HepG2 (cell line): ENCODE results near the gene C19orf73. TPM values are rescaled to one million over a fixed set of nuclear protein-coding genes. Genes with fewer than 3 reads are reported as not detected.
A peak's percentile ranks its signal among the peaks of the same experiment; 100 is the strongest.

Experiments used
- ATF5 ChIP-seq: sonication (generic); formaldehyde crosslinking; IDR thresholded peaks from 2 replicates; pipeline ENCODE4 v1.4.0; 2020; ENCODE audit warnings: mild to moderate bottlenecking, low read depth, missing genetic modification reagents
- HMGXB3 ChIP-seq: sonication (generic); formaldehyde crosslinking; IDR thresholded peaks from 2 replicates; pipeline ENCODE4 v1.4.0; 2020; ENCODE audit warnings: missing genetic modification reagents, borderline replicate concordance
- HNRNPLL ChIP-seq: fragments of 200-400 bp; formaldehyde crosslinking; IDR thresholded peaks from 2 replicates; pipeline ENCODE4 v1.6.1; 2017; ENCODE audit warnings: mild to moderate bottlenecking, low read depth, low read length; ENCODE audit not compliant: poor library complexity, severe bottlenecking
- SAFB2 ChIP-seq: sonication (generic); formaldehyde crosslinking; IDR thresholded peaks from 2 replicates; pipeline ENCODE4 v1.5.1; 2020; ENCODE audit warnings: missing genetic modification reagents, low read depth, mild to moderate bottlenecking, borderline replicate concordance
- TBP ChIP-seq: sonication (generic); formaldehyde crosslinking; IDR thresholded peaks from 2 replicates; pipeline ENCODE4 v1.5.0; 2020; ENCODE audit warnings: missing genetic modification reagents
- TEAD3 ChIP-seq: optimal IDR thresholded peaks from 2 replicates; pipeline ENCODE3; 2016; ENCODE audit warnings: borderline replicate concordance
- THAP7 ChIP-seq: sonication (generic); formaldehyde crosslinking; IDR thresholded peaks from 2 replicates; pipeline ENCODE4 v1.8.1; 2023; ENCODE audit warnings: mild to moderate bottlenecking, missing genetic modification reagents
- ZBTB7A ChIP-seq: sonication (generic); formaldehyde crosslinking; IDR thresholded peaks from 2 replicates; pipeline ENCODE4 v1.8.0; 2022; ENCODE audit warnings: mild to moderate bottlenecking, missing genetic modification reagents
- ZBTB8A ChIP-seq: sonication (generic); formaldehyde crosslinking; IDR thresholded peaks from 2 replicates; pipeline ENCODE4 v1.4.0; 2020; ENCODE audit warnings: mild to moderate bottlenecking, low read depth, missing genetic modification reagents, borderline replicate concordance
- ZNF30 ChIP-seq: sonication (generic); formaldehyde crosslinking; IDR thresholded peaks from 2 replicates; pipeline ENCODE4 v1.5.0; 2020; ENCODE audit warnings: mild to moderate bottlenecking, missing genetic modification reagents
- ZNF431 ChIP-seq: sonication (generic); formaldehyde crosslinking; IDR thresholded peaks from 2 replicates; pipeline ENCODE4 v1.9.0; 2022; ENCODE audit warnings: missing genetic modification reagents, low read depth, mild to moderate bottlenecking, borderline replicate concordance
- ZNF543 ChIP-seq: sonication (generic); formaldehyde crosslinking; IDR thresholded peaks from 2 replicates; pipeline ENCODE4 v1.4.0; 2020; ENCODE audit warnings: mild to moderate bottlenecking, missing genetic modification reagents
- ZNF589 ChIP-seq: sonication (generic); formaldehyde crosslinking; conservative IDR thresholded peaks from 2 replicates; pipeline ENCODE4 v1.8.0; 2022; ENCODE audit warnings: mild to moderate bottlenecking, moderate library complexity, missing genetic modification reagents
- ZNF709 ChIP-seq: sonication (generic); formaldehyde crosslinking; IDR thresholded peaks from 2 replicates; pipeline ENCODE4 v1.5.0; 2020; ENCODE audit warnings: mild to moderate bottlenecking, missing genetic modification reagents
- ZNF83 ChIP-seq: sonication (generic); formaldehyde crosslinking; IDR thresholded peaks from 2 replicates; pipeline ENCODE4 v1.4.0; 2020; ENCODE audit warnings: missing genetic modification reagents, mild to moderate bottlenecking, borderline replicate concordance
- ZSCAN5A ChIP-seq: sonication (generic); formaldehyde crosslinking; IDR thresholded peaks from 2 replicates; pipeline ENCODE4 v1.8.0; 2022; ENCODE audit warnings: mild to moderate bottlenecking, missing genetic modification reagents, borderline replicate concordance
- polyA plus RNA-seq, 8 experiments: library from polyadenylated mRNA; depleted of rRNA in 3 of 8; stranded (reverse) in 7 of 8; unstranded in 1 of 8; fragments of >200 nt; fragmentation: Illumina TruSeq in 4 of 8; extraction: Trizol in 4 of 8; gene quantifications; 2 replicates each; pipeline versions ENCODE4 v1.2.1 to v1.2.3, GENCODE V29; 2011 to 2016; ENCODE audit warnings: low read depth in 4 of 8, missing spikeins in 1 of 8, mixed read lengths in 1 of 8; ENCODE audit not compliant: insufficient read depth in 1 of 8
- total RNA-seq, 5 experiments: library from RNA; depleted of rRNA; stranded (reverse); fragments of >200 nt; fragmentation: Illumina TruSeq; extraction: Trizol; gene quantifications; 2 replicates each; pipeline ENCODE4 v1.2.3, GENCODE V29; 2016; ENCODE audit warnings: low read depth in 1 of 5
- TF ChIP-seq, protein P1 (sequence below): sonication (generic); formaldehyde crosslinking; conservative IDR thresholded peaks from 2 replicates; pipeline ENCODE4 v1.5.0; 2020; ENCODE audit warnings: missing genetic modification reagents

Gene C19orf73
- total and polyA plus RNA-seq, 2 of the 13 experiments (the other 11 are each of a cell fraction or from before 2014, with no cell fraction given): 1.4 to 1.5 TPM

GRCh38 chr19:49127674-49128544, 9.0 kb upstream of the C19orf73 start (continued):
- TF ChIP-seq ZBTB7A (CRISPR knock-in tag) (peak; percentile 97), ATF5 (peak; percentile 99), ZNF589 (CRISPR knock-in tag) (peak; percentile 99), TBP (CRISPR knock-in tag) (no peak), TEAD3 (peak; percentile 63), ZNF83 (CRISPR knock-in tag) (peak; percentile 99), HNRNPLL (peak; percentile 57), ZBTB8A (CRISPR knock-in tag) (0 out of 2 replicates have a peak, but pooled peaks have one; percentile 39), ZNF30 (CRISPR knock-in tag) (peak; percentile 99), HMGXB3 (CRISPR knock-in tag) (peak; percentile 94), SAFB2 (CRISPR knock-in tag) (peak; percentile 98), ZNF709 (peak; percentile 99), ZNF431 (CRISPR knock-in tag) (peak; percentile 97), ZSCAN5A (peak; percentile 98), THAP7 (CRISPR knock-in tag) (peak; percentile 96), ZNF543 (CRISPR knock-in tag) (peak; percentile 98)
- TF ChIP-seq, protein P1, sequence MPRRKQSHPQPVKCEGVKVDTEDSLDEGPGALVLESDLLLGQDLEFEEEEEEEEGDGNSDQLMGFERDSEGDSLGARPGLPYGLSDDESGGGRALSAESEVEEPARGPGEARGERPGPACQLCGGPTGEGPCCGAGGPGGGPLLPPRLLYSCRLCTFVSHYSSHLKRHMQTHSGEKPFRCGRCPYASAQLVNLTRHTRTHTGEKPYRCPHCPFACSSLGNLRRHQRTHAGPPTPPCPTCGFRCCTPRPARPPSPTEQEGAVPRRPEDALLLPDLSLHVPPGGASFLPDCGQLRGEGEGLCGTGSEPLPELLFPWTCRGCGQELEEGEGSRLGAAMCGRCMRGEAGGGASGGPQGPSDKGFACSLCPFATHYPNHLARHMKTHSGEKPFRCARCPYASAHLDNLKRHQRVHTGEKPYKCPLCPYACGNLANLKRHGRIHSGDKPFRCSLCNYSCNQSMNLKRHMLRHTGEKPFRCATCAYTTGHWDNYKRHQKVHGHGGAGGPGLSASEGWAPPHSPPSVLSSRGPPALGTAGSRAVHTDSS: 0 out of 2 replicates have a peak, but pooled peaks have one; percentile 14
